Astrocyte of the cerebellum (primary cell): ENCODE data around the gene ADORA1.

ENCODE experiments used
- DNase-seq: peaks from one replicate; pipeline ENCODE4 v3.0.0-alpha.2; 2011; ENCODE audit warnings: low read depth
- H3K4me3 ChIP-seq: 2 replicates; pipeline ENCODE4 v1.5.1; 2011; ENCODE audit warnings: mild to moderate bottlenecking, low read depth, low read length, moderate library complexity
- in situ Hi-C: cut with HindIII; loops from 2 replicates; pipeline ENCODE4 v1.10.0; 2017; ENCODE audit warnings: low sequenced_read_pairs
- TF ChIP-seq, protein P1 (sequence below): IDR thresholded peaks from 2 replicates; pipeline ENCODE4 v1.5.1; 2012; ENCODE audit warnings: low read length, low read depth, moderate library complexity, mild to moderate bottlenecking; ENCODE audit errors: missing control alignments

ADORA1 gene

DNA sequence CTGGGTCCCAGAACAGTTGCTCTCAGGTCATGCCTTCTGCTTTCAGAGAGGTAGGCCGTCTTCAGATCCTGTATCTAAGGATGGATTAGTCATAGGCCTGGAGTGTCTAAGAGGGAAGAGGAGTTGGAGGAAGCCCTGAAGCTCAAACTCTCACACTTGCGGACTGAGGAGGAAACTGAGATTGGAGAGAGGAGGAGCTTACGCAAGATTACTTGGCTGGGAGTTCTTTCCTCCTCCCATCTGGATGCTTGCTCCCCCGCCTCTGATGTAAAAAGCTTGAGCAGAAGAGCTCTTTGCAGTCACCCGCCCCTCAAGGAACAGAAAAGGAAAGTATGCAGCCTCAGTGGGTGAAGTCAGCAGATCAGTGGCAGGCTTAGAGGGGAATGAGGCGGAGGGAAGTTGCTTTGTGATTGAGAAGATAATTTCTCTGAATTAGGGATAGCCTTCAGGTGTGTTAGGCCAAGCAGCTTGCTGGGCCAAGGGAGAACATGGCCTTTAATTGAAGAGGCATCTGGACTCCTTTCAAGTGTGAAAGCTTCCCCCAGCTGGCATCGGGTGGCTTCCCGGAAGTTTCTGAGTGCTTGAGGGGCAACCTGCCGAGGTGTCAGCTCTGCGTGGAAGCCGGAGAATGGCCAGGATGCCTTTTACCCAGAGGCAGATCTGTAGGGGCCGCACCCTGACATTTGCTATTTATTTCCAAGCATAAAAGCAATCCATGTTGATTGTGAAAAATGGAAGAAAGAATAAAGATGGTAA is 6.6 kb downstream of the ADORA1 start:
- DNase-seq, result no peak
- in situ Hi-C loops, result no loop called here
- TF ChIP-seq, protein P1, sequence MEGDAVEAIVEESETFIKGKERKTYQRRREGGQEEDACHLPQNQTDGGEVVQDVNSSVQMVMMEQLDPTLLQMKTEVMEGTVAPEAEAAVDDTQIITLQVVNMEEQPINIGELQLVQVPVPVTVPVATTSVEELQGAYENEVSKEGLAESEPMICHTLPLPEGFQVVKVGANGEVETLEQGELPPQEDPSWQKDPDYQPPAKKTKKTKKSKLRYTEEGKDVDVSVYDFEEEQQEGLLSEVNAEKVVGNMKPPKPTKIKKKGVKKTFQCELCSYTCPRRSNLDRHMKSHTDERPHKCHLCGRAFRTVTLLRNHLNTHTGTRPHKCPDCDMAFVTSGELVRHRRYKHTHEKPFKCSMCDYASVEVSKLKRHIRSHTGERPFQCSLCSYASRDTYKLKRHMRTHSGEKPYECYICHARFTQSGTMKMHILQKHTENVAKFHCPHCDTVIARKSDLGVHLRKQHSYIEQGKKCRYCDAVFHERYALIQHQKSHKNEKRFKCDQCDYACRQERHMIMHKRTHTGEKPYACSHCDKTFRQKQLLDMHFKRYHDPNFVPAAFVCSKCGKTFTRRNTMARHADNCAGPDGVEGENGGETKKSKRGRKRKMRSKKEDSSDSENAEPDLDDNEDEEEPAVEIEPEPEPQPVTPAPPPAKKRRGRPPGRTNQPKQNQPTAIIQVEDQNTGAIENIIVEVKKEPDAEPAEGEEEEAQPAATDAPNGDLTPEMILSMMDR, result no peak
- no peak overlapping the region for H3K4me3 ChIP-seq

DNA sequence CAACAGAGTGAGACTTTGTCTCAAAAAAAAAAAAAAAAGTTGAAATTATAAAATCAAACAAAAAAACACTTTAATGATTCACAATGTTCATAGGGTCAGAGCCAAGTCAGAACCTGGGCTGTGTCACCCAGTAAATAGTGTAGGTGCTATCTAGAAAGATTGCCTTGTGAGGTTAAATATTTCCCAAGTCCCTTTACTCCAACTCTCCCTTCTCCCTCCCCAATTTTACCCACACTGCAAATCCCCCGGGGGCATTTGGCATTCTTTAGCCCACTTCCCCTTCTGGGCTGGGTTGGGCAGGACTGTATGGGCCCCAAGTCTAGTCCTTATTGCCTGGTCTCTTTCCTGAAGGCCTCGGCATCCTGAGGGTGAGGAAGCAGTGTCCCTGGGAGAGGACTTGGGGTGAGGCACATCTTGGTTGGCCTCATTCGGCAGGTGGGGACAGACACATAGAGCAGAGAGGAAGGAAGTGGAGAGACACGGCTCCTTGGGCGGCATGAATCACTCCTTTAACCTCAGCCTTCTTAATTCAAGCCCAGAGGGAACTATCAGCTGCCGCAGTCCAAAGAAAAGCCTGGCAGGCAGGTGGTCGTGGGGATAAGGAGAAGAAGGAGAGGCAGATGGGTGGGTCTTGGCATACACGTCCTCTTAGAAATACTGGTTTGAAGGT is 8.2 kb downstream of the ADORA1 start:
- TF ChIP-seq, protein P1, result no peak
- DNase-seq, result no peak
- no peak overlapping the region for H3K4me3 ChIP-seq
- in situ Hi-C loops, result no loop called here

DNA sequence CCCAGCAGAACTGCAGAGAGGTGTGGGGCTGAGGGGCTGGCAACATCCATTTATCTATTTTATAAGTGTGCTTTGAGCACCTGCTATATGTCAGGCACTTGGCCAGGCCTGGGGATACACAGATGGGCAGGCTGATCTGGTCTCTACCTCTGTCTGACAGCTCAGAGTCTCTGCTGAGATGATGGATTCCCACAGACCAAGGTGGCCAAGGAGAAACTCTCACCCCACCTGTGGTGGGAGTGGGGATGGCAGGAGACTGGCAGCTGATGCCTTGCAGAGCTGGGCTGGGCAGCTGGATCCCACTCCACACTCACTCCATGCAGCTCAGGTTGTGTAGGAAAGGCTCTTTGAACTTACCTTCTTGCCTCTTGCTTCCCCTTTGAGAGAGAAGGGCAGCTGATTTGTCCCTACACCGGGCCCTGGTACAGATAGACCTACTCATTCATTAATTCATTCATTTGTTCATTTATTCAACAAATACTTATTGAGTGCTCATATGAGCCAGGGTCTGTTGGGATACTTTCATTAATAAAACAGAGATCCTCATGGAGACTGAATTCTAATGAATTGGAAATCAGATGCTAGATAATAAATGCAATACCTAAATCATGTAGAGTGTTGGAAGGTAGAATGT is 9.0 kb downstream of the ADORA1 start:
- in situ Hi-C loops, result no loop called here
- no peak overlapping the region for H3K4me3 ChIP-seq
- no peak for DNase-seq
- TF ChIP-seq, protein P1, result peak; percentile 11

DNA sequence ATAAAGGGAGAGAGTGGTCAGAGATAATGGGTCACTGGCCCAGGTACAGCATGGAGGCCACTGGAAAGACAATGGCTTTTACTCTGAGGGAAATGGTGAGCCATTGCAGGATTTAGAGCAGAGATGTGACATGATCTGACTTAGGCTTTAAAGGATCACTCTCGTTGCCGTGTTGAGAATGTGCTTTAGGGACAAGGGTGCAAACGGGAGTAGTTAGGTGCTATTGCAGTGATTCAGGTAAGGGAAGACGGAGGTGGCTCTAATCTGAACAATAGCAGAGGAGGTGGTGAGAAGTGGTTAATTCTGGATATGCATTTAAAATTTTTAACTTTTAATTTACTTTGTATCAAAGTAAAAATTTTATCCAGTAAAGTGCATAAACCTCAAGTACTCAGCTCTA is 9.8 kb downstream of the ADORA1 start:
- in situ Hi-C loops, result no loop called here
- TF ChIP-seq, protein P1, result no peak
- no peak for DNase-seq
- H3K4me3 ChIP-seq, result no peak overlapping the region

DNA sequence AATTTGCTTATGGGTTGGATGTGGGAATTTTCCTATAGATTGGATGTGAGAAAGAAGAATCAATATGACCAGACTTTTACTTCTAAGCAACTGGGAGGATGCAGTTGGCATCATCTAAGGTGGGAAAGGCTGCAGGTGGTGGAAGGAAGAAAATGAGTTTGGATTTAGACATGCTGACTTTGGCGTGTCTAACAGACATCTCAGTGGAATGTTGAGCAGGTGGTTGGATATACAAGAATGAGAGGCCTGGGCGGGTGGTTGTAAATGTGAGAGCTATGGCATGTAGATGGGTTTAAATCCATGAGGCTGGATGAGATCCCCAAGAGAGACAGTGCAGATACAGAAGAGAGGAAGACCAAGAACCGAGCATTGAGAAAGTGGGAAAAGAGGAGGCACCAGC is 10.5 kb downstream of the ADORA1 start:
- TF ChIP-seq, protein P1, result no peak
- DNase-seq, result no peak

DNA sequence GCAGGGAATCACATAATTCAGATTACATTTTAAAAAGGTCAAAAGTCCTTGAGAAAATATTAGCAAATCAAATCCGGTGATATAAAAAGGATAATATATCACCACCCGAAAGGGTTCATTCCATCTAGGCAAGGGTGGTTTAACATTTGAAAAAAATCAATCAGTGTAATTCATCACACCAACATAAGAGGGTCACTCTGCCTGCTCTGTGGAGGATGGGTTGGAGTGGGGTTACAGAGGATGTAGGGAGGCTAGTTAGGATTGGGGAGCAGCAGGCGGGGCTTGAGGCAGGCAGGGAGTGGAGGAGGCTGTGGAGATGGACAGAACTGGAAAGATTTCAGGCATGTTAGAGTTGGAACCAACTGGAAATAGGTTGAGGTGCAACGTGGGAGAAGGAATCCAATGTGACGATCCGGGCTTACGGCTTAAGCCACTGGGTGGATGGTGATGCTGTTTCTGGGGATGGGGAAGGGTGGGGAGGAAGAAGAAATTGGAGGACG is 12.5 kb downstream of the ADORA1 start:
- no peak for DNase-seq
- in situ Hi-C loops, result no loop called here
- TF ChIP-seq, protein P1, result no peak
- no peak overlapping the region for H3K4me3 ChIP-seq

More for the DNA sequence above, 10.5 kb downstream of the ADORA1 start:
- H3K4me3 ChIP-seq, result no peak overlapping the region
- in situ Hi-C loops, result no loop called here
